ENCODE measurements around the gene EID1.

DNA sequence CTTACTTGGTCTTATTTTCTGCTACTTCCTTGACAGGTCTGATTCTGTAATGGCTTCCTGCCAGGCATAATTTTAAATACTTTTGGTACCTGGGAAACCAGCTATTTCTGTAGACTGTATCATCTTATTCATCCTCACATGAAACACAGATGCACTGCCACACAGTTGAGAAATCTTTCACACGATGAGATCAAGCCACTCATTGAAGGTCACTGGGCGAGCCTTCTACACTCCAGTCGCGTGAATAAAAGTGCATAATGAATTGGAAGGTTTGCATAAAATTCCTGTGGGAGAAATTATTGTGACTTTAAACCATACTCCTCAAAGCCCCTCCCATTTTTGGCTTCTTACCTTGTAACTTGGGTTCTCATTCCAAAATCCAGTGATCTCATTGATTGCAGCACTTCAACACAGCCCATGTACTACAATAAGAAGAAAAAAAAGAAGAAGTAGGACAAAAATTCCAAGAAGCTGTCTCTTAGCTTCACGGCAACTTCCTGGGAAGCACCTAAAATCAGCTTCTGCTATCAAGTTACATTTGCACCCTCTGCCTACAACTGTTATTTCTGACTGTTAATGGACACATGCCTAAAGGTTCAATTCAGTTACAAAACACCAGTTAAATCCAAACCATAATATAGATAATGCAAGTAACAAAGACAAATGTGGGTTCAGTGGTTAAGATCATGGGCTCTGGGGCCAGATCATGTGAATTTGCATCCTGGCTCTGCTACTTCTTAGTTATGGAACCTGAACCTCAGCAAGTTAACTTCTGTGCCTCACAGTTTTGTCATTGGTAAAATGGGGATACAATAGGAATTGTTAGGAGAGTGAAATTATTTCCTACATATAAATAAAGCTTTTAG is 46.8 kb downstream of the EID1 start:
- TF ChIP-seq, protein P1, sequence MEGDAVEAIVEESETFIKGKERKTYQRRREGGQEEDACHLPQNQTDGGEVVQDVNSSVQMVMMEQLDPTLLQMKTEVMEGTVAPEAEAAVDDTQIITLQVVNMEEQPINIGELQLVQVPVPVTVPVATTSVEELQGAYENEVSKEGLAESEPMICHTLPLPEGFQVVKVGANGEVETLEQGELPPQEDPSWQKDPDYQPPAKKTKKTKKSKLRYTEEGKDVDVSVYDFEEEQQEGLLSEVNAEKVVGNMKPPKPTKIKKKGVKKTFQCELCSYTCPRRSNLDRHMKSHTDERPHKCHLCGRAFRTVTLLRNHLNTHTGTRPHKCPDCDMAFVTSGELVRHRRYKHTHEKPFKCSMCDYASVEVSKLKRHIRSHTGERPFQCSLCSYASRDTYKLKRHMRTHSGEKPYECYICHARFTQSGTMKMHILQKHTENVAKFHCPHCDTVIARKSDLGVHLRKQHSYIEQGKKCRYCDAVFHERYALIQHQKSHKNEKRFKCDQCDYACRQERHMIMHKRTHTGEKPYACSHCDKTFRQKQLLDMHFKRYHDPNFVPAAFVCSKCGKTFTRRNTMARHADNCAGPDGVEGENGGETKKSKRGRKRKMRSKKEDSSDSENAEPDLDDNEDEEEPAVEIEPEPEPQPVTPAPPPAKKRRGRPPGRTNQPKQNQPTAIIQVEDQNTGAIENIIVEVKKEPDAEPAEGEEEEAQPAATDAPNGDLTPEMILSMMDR (IDR thresholded peaks at IDR 0.05) = no peak
- TF ChIP-seq POLR2A (IDR thresholded peaks at IDR 0.05) = no peak
